ENCODE measurements around the gene MCAT.

- TF ChIP-seq CTCF (IDR thresholded peaks at IDR 0.05; ENCODE audit: low read depth, low read length, missing input control), result no peak
- TF ChIP-seq RXRA (IDR thresholded peaks at IDR 0.05), result no peak
- TF ChIP-seq YY1 (IDR thresholded peaks at IDR 0.05), result no peak
- TF ChIP-seq HNF4G (IDR thresholded peaks at IDR 0.05), result no peak
- no peak for TF ChIP-seq REST (IDR thresholded peaks at IDR 0.05)
- TF ChIP-seq TAF1 (conservative IDR thresholded peaks at IDR 0.05), result no peak
These were observed 37.5 kb upstream of the MCAT start for GRCh38 chr22:43180670-43181069.
